MM.1S (cell line): Measurements from ENCODE around the gene ATXN1.

Experiments
- EZH2 ChIP-seq: fragments of 300-600 bp; sonication (generic); optimal IDR thresholded peaks from 2 replicates; pipeline ENCODE3; 2017; ENCODE audit warnings: low read depth, mild to moderate bottlenecking, antibody characterized with exemption, low read length, mixed read lengths
- TF ChIP-seq, protein P1 (sequence below): fragments of 300-600 bp; sonication (generic); IDR thresholded peaks from 2 replicates; pipeline ENCODE4 v1.5.1; 2016; ENCODE audit warnings: antibody characterized with exemption, low read length, mixed read lengths

DNA sequence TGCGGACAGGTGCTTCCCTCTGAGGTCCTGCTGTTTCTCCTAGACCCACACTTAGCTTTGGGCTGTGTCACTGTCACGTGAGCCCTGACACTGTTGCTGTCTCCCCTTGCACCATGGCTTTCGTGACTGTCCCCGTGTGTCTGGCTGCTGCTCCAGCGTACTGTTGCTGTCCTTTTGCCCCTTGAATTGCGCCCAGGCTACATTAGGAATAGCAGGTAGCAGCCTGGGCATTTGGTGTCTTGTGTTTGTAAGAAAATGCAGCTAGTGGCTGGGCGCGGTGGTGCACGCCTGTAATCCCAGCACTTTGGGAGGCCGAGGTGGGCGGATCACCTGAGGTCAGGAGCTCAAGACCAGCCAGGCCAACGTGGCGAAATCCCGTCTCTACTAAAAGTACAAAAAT is 476.8 kb downstream of the ATXN1 start:
- TF ChIP-seq, protein P1, sequence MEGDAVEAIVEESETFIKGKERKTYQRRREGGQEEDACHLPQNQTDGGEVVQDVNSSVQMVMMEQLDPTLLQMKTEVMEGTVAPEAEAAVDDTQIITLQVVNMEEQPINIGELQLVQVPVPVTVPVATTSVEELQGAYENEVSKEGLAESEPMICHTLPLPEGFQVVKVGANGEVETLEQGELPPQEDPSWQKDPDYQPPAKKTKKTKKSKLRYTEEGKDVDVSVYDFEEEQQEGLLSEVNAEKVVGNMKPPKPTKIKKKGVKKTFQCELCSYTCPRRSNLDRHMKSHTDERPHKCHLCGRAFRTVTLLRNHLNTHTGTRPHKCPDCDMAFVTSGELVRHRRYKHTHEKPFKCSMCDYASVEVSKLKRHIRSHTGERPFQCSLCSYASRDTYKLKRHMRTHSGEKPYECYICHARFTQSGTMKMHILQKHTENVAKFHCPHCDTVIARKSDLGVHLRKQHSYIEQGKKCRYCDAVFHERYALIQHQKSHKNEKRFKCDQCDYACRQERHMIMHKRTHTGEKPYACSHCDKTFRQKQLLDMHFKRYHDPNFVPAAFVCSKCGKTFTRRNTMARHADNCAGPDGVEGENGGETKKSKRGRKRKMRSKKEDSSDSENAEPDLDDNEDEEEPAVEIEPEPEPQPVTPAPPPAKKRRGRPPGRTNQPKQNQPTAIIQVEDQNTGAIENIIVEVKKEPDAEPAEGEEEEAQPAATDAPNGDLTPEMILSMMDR: no peak
- no peak for TF ChIP-seq EZH2
